SK-N-SH (cell line): Measurements from ENCODE around the gene PRLH. TPM values are rescaled to one million over a fixed set of nuclear protein-coding genes. Genes with fewer than 3 reads are reported as not detected.

Experiments
- CTCF ChIA-PET: fragments of 300-600, 350-600 bp; formaldehyde crosslinking; extraction: SDS; loops from one replicate; lab custom pipeline; 2021; lab: Yijun Ruan, JAX
- POLR2A ChIA-PET: fragments of 350-600 bp; sonication (Branson Sonifier 250); formaldehyde crosslinking; extraction: SDS; loops from one replicate; lab custom pipeline; 2020; ENCODE audit warnings: antibody characterized with exemption, inconsistent platforms; lab: Yijun Ruan, JAX
- DNase-seq: peaks from one replicate; pipeline ENCODE4 v3.0.0; 2012
- H2AFZ ChIP-seq: fragments of 200-600 bp; sonication (generic); 2 replicates; pipeline ENCODE4 v1.8.1; 2016; ENCODE audit warnings: antibody characterized with exemption, mild to moderate bottlenecking, low read depth
- H3F3A ChIP-seq: fragments of 200-600 bp; sonication (generic); replicated peaks from 2 replicates; pipeline ENCODE3; 2016; ENCODE audit warnings: antibody characterized with exemption, mild to moderate bottlenecking; ENCODE audit not compliant: insufficient read depth
- H3K27ac ChIP-seq, 2 experiments: fragments of 200-500 bp in 1 of 2; fragments of 200-600 bp in 1 of 2; sonication (Bioruptor generic) in 1 of 2; sonication (generic), shearing (Covaris generic) in 1 of 2; 2 replicates each; pipeline versions ENCODE4 v1.5.1 to v1.6.1; 2014 to 2016; ENCODE audit warnings: low read depth in 2 of 2, inconsistent platforms in 1 of 2, low read length in 1 of 2, mild to moderate bottlenecking in 1 of 2, mixed read lengths in 1 of 2
- H3K27me3 ChIP-seq: fragments of 200-600 bp; sonication (generic), shearing (Covaris generic); 2 replicates; pipeline ENCODE4 v1.6.1; 2016; ENCODE audit warnings: mixed run types; ENCODE audit not compliant: insufficient read depth
- H3K36me3 ChIP-seq, 2 experiments: fragments of 200-500 bp in 1 of 2; fragments of 200-600 bp in 1 of 2; sonication (Bioruptor generic) in 1 of 2; sonication (generic) in 1 of 2; replicated peaks in 1 of 2; 2 replicates each; pipeline versions ENCODE3 to v1.5.1; 2014 to 2016; ENCODE audit warnings: low read length in 1 of 2, mild to moderate bottlenecking in 1 of 2; ENCODE audit not compliant: insufficient read depth in 2 of 2, control insufficient read depth in 1 of 2
- H3K4me1 ChIP-seq, 2 experiments: fragments of 200-500 bp in 1 of 2; fragments of 200-600 bp in 1 of 2; sonication (Bioruptor generic) in 1 of 2; sonication (generic), shearing (Covaris generic) in 1 of 2; 2 replicates each; pipeline versions ENCODE4 v1.5.1 to v1.6.1; 2014 to 2016; ENCODE audit warnings: low read depth in 1 of 2, low read length in 1 of 2, mixed run types in 1 of 2; ENCODE audit not compliant: insufficient read depth in 2 of 2, control insufficient read depth in 1 of 2
- H3K4me2 ChIP-seq: fragments of 200-600 bp; sonication (generic), shearing (Covaris generic); 2 replicates; pipeline ENCODE4 v1.6.1; 2017; ENCODE audit warnings: mixed run types
- H3K4me3 ChIP-seq, 2 experiments: fragments of 200-500 bp in 1 of 2; fragments of 200-600 bp in 1 of 2; sonication (Bioruptor generic) in 1 of 2; sonication (generic), shearing (Covaris generic) in 1 of 2; 2 replicates each; pipeline versions ENCODE4 v1.5.1 to v1.8.1; 2014 to 2016; ENCODE audit warnings: low read depth in 2 of 2, inconsistent platforms in 1 of 2, low read length in 1 of 2, mild to moderate bottlenecking in 1 of 2, mixed read lengths in 1 of 2, moderate library complexity in 1 of 2
- H3K79me2 ChIP-seq: fragments of 200-600 bp; sonication (generic); 2 replicates; pipeline ENCODE4 v1.8.1; 2017; ENCODE audit warnings: mild to moderate bottlenecking; ENCODE audit not compliant: insufficient read depth
- H3K9ac ChIP-seq: fragments of 200-600 bp; sonication (generic); 2 replicates; pipeline ENCODE4 v1.6.1; 2017; ENCODE audit warnings: mixed run types
- H3K9me2 ChIP-seq: fragments of 200-600 bp; sonication (generic); 2 replicates; pipeline ENCODE4 v1.6.1; 2017; ENCODE audit warnings: mixed run types
- H3K9me3 ChIP-seq: fragments of 200-600 bp; sonication (generic); 2 replicates; pipeline ENCODE4 v1.6.1; 2017; ENCODE audit warnings: mixed run types, mild to moderate bottlenecking, moderate library complexity
- H4K20me1 ChIP-seq: fragments of 200-600 bp; sonication (generic); 2 replicates; pipeline ENCODE4 v1.6.1; 2017; ENCODE audit warnings: mild to moderate bottlenecking, mixed run types; ENCODE audit not compliant: insufficient read depth
- CHD2 ChIP-seq: fragments of 150-350 bp; IDR thresholded peaks from 2 replicates; pipeline ENCODE4 v1.6.1; 2018; ENCODE audit warnings: low read length; ENCODE audit not compliant: partially characterized antibody
- EP300 ChIP-seq, 2 experiments: IDR thresholded peaks; 2 replicates each; pipeline versions ENCODE4 v1.4.0 to v1.6.1; 2012; ENCODE audit warnings: borderline replicate concordance in 1 of 2, low read depth in 1 of 2, low read length in 1 of 2
- GABPA ChIP-seq: IDR thresholded peaks from 2 replicates; pipeline ENCODE4 v1.4.0; 2012; ENCODE audit warnings: low read depth, mild to moderate bottlenecking
- GATA2 ChIP-seq: sonication (generic); formaldehyde crosslinking; IDR thresholded peaks from 2 replicates; pipeline ENCODE4 v1.5.0; 2020; ENCODE audit warnings: mild to moderate bottlenecking, missing genetic modification reagents
- JUND ChIP-seq: IDR thresholded peaks from 2 replicates; pipeline ENCODE4 v1.4.0; 2012
- RAD21 ChIP-seq: IDR thresholded peaks from 2 replicates; pipeline ENCODE4 v1.6.1; 2012; ENCODE audit warnings: mild to moderate bottlenecking, low read length
- REST ChIP-seq: IDR thresholded peaks from 2 replicates; pipeline ENCODE4 v1.6.1; 2012; ENCODE audit warnings: mild to moderate bottlenecking, low read depth, low read length, moderate library complexity
- USF1 ChIP-seq: IDR thresholded peaks from 2 replicates; pipeline ENCODE4 v1.4.0; 2012; ENCODE audit warnings: low read depth, borderline replicate concordance
- WGBS: methylation state at CpG from one replicate; pipeline ENCODE4 v1.1.6; 2017; ENCODE audit warnings: low lambda C conversion rate; 5-methylcytosine and 5-hydroxymethylcytosine counted together
- polyA plus RNA-seq, 3 experiments: library from polyadenylated mRNA; depleted of rRNA; stranded (reverse); fragments of >200 nt; gene quantifications; 2 replicates each; pipeline ENCODE4 v1.2.3, GENCODE V29; 2012
- TF ChIP-seq, protein P1 (sequence below): IDR thresholded peaks from 2 replicates; pipeline ENCODE4 v1.4.0; 2012; ENCODE audit warnings: low read depth, borderline replicate concordance
- TF ChIP-seq, protein P2 (sequence below): IDR thresholded peaks from 2 replicates; pipeline ENCODE4 v1.4.0; 2012; ENCODE audit warnings: low read depth

Gene PRLH
- polyA plus RNA-seq, 1 of the 3 experiments (the other 2 are of a cell fraction): not detected

- TF ChIP-seq, protein P1, sequence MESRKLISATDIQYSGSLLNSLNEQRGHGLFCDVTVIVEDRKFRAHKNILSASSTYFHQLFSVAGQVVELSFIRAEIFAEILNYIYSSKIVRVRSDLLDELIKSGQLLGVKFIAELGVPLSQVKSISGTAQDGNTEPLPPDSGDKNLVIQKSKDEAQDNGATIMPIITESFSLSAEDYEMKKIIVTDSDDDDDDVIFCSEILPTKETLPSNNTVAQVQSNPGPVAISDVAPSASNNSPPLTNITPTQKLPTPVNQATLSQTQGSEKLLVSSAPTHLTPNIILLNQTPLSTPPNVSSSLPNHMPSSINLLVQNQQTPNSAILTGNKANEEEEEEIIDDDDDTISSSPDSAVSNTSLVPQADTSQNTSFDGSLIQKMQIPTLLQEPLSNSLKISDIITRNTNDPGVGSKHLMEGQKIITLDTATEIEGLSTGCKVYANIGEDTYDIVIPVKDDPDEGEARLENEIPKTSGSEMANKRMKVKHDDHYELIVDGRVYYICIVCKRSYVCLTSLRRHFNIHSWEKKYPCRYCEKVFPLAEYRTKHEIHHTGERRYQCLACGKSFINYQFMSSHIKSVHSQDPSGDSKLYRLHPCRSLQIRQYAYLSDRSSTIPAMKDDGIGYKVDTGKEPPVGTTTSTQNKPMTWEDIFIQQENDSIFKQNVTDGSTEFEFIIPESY: no peak
- TF ChIP-seq JUND: no peak
- no peak for TF ChIP-seq USF1
Measured at GRCh38 chr2:237525559-237526157, 40.7 kb upstream of the PRLH start (continued).

- Histone ChIP-seq H3K9me2 (no peaks in the 10 kb centered on the region), H3K27ac (no peak overlapping the region), H3K4me3 (no peak overlapping the region), H3F3A (peaks cover 8% of the 10 kb centered on the region), H3K79me2 (peaks cover 10% of the 10 kb centered on the region; the same call in 1 of the 2 replicates), H3K27me3 (no peaks in the 10 kb centered on the region), H3K9ac (no peak overlapping the region), H3K4me2 (no peak overlapping the region), H3K36me3 (peaks cover 15 to 85% of the 10 kb centered on the region in 2 experiments), H3K9me3 (no peaks in the 10 kb centered on the region), H2AFZ (no peak overlapping the region), H4K20me1 (no peaks in the 10 kb centered on the region), H3K4me1 (peaks cover 0 to 9% of the 10 kb centered on the region in 2 experiments; a peak in 1 of 4 replicates)
- CTCF ChIA-PET: interaction anchor here (5.8 kb wide), 1 partner anchor 14 kb away, joined by 42 read pairs; no protein-coding TSS in a partner anchor
- 95% methylated on average over 11 of the region's 11 CpGs for WGBS
- no peak for DNase-seq
- no peak for TF ChIP-seq REST
- TF ChIP-seq EP300 (IDR thresholded peaks at IDR 0.05; ENCODE audit: borderline replicate concordance in 1 of 2, low read depth in 1 of 2, low read length in 1 of 2): no peak
- TF ChIP-seq GABPA: no peak
- TF ChIP-seq CHD2: no peak
- TF ChIP-seq, protein P2, sequence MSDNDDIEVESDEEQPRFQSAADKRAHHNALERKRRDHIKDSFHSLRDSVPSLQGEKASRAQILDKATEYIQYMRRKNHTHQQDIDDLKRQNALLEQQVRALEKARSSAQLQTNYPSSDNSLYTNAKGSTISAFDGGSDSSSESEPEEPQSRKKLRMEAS: no peak
- TF ChIP-seq RAD21: no peak
- no peak for TF ChIP-seq GATA2
- POLR2A ChIA-PET: no interaction called here
Measured at GRCh38 chr2:237527233-237527632, 39.1 kb upstream of the PRLH start.
